IMR-90 (cell line): ENCODE data around the gene ANKRD34C. TPM values are rescaled to one million over a fixed set of nuclear protein-coding genes. Genes with fewer than 3 reads are reported as not detected.

Experiments
- ATAC-seq: fragments of 200-7000 bp; cut with Tn5 transposase; 2 replicates; pipeline ENCODE4 v1.9.1; 2020; ENCODE audit warnings: low read depth, mild to moderate bottlenecking, moderate library complexity
- BruUV-seq: library from RNA; stranded (reverse); fragments of 400-500 nt; replicated peaks from 2 replicates; lab custom pipeline; 2021; lab: Mats Ljungman, UMichigan
- CTCF ChIA-PET: fragments of 300-600 bp; formaldehyde crosslinking; extraction: SDS; loops from one replicate; lab custom pipeline; 2021; ENCODE audit warnings: antibody characterized with exemption; lab: Yijun Ruan, JAX
- POLR2A ChIA-PET: fragments of 300-600 bp; sonication (Branson Sonifier 250); formaldehyde crosslinking; loops from one replicate; lab custom pipeline; 2022; ENCODE audit warnings: antibody characterized with exemption; ENCODE audit not compliant: unreplicated experiment; lab: Charles Lee
- DNase-seq: peaks from one replicate; pipeline ENCODE4 v3.0.0; 2013
- H2AFZ ChIP-seq: replicated peaks from 2 replicates; pipeline ENCODE3; 2013; ENCODE audit warnings: low read length, mild to moderate bottlenecking; ENCODE audit not compliant: poor library complexity
- H2AK5ac ChIP-seq: 2 replicates; pipeline ENCODE4 v1.6.1; 2013; ENCODE audit warnings: low read depth, low read length, inconsistent platforms
- H2AK9ac ChIP-seq: replicated peaks from 2 replicates; pipeline ENCODE3; 2013; ENCODE audit warnings: mild to moderate bottlenecking, low read depth, low read length, moderate library complexity; ENCODE audit not compliant: poor library complexity
- H2BK120ac ChIP-seq: 2 replicates; pipeline ENCODE4 v1.6.1; 2013; ENCODE audit warnings: low read depth, low read length, inconsistent platforms
- H2BK15ac ChIP-seq: 3 replicates; pipeline ENCODE4 v1.6.1; 2013; ENCODE audit warnings: low read depth, low read length, inconsistent platforms
- H2BK20ac ChIP-seq: 2 replicates; pipeline ENCODE4 v1.6.1; 2013; ENCODE audit warnings: low read depth, mild to moderate bottlenecking, inconsistent platforms, low read length, moderate library complexity
- H2BK5ac ChIP-seq: 2 replicates; pipeline ENCODE4 v1.6.1; 2013; ENCODE audit warnings: mild to moderate bottlenecking, low read depth, low read length, inconsistent platforms; ENCODE audit not compliant: poor library complexity, severe bottlenecking
- H3K14ac ChIP-seq: replicated peaks from 2 replicates; pipeline ENCODE4 v1.6.1; 2013; ENCODE audit warnings: low read depth, low read length, inconsistent platforms
- H3K18ac ChIP-seq: 2 replicates; pipeline ENCODE4 v1.6.1; 2013; ENCODE audit warnings: low read depth, low read length, control low read depth
- H3K23ac ChIP-seq: 2 replicates; pipeline ENCODE4 v1.6.1; 2013; ENCODE audit warnings: low read depth, low read length, inconsistent platforms
- H3K27ac ChIP-seq: 2 replicates; pipeline ENCODE4 v1.5.1; 2013; ENCODE audit warnings: mild to moderate bottlenecking, control low read depth, low read length; ENCODE audit not compliant: insufficient read depth
- H3K27me3 ChIP-seq: 2 replicates; pipeline ENCODE4 v1.6.1; 2013; ENCODE audit warnings: low read length; ENCODE audit not compliant: control insufficient read depth, insufficient read depth
- H3K36me3 ChIP-seq: 2 replicates; pipeline ENCODE4 v1.6.1; 2013; ENCODE audit warnings: low read length, mixed read lengths; ENCODE audit not compliant: control insufficient read depth, insufficient read depth
- H3K4ac ChIP-seq: 2 replicates; pipeline ENCODE4 v1.6.1; 2013; ENCODE audit warnings: low read depth, low read length, inconsistent platforms
- H3K4me1 ChIP-seq: 2 replicates; pipeline ENCODE4 v1.6.1; 2013; ENCODE audit warnings: low read length, mixed read lengths; ENCODE audit not compliant: control insufficient read depth, insufficient read depth
- H3K4me2 ChIP-seq: 2 replicates; pipeline ENCODE4 v1.6.1; 2013; ENCODE audit warnings: low read depth, mild to moderate bottlenecking, control low read depth, low read length, moderate library complexity
- H3K4me3 ChIP-seq: 2 replicates; pipeline ENCODE4 v1.5.1; 2013; ENCODE audit warnings: low read depth, mild to moderate bottlenecking, control low read depth, low read length, moderate library complexity; ENCODE audit not compliant: insufficient read depth
- H3K56ac ChIP-seq: 2 replicates; pipeline ENCODE4 v1.6.1; 2013; ENCODE audit warnings: low read length, inconsistent platforms; ENCODE audit not compliant: insufficient read depth; ENCODE audit errors: extremely low read depth
- H3K79me1 ChIP-seq, 2 experiments: 2 replicates each; pipeline ENCODE4 v1.6.1; 2013; ENCODE audit warnings: low read length in 2 of 2, inconsistent platforms in 1 of 2, low read depth in 1 of 2
- H3K9ac ChIP-seq: 2 replicates; pipeline ENCODE4 v1.6.1; 2013; ENCODE audit warnings: low read depth, low read length, control low read depth
- H3K9me1 ChIP-seq: 2 replicates; pipeline ENCODE4 v1.6.1; 2013; ENCODE audit warnings: low read length, inconsistent platforms; ENCODE audit not compliant: insufficient read depth
- H3K9me3 ChIP-seq: 2 replicates; pipeline ENCODE4 v1.6.1; 2013; ENCODE audit warnings: low read length; ENCODE audit not compliant: control insufficient read depth, insufficient read depth
- H4K20me1 ChIP-seq: 2 replicates; pipeline ENCODE4 v1.6.1; 2013; ENCODE audit warnings: low read length, inconsistent platforms; ENCODE audit not compliant: insufficient read depth
- H4K5ac ChIP-seq: 2 replicates; pipeline ENCODE4 v1.6.1; 2013; ENCODE audit warnings: mild to moderate bottlenecking, low read depth, low read length, control low read depth
- H4K8ac ChIP-seq, 2 experiments: 2 replicates each; pipeline ENCODE4 v1.6.1; 2013; ENCODE audit warnings: low read depth in 2 of 2, low read length in 2 of 2, control low read depth in 1 of 2, inconsistent platforms in 1 of 2
- H4K91ac ChIP-seq: 2 replicates; pipeline ENCODE4 v1.6.1; 2013; ENCODE audit warnings: low read depth, low read length, inconsistent platforms; ENCODE audit not compliant: insufficient read depth
- BHLHE40 ChIP-seq: fragments of 150-350 bp; IDR thresholded peaks from 2 replicates; pipeline ENCODE4 v1.6.1; 2016; ENCODE audit warnings: mild to moderate bottlenecking, low read depth, low read length
- CEBPB ChIP-seq: IDR thresholded peaks from 2 replicates; pipeline ENCODE4 v1.6.1; 2012; ENCODE audit warnings: low read depth, low read length, improper control_type of control experiment
- CHD1 ChIP-seq: IDR thresholded peaks from 2 replicates; pipeline ENCODE4 v1.6.1; 2012; ENCODE audit warnings: low read depth, low read length, improper control_type of control experiment
- ELK1 ChIP-seq: fragments of 150-350 bp; IDR thresholded peaks from 2 replicates; pipeline ENCODE4 v1.6.1; 2016; ENCODE audit warnings: low read depth, mild to moderate bottlenecking, low read length, moderate library complexity, borderline replicate concordance
- FOS ChIP-seq: fragments of 150-350 bp; IDR thresholded peaks from 2 replicates; pipeline ENCODE4 v1.6.1; 2016; ENCODE audit warnings: low read depth, low read length
- MAFK ChIP-seq: IDR thresholded peaks from 2 replicates; pipeline ENCODE4 v1.6.1; 2012; ENCODE audit warnings: low read depth, low read length, improper control_type of control experiment
- MAZ ChIP-seq: IDR thresholded peaks from 2 replicates; pipeline ENCODE4 v1.6.1; 2012; ENCODE audit warnings: low read depth, mild to moderate bottlenecking, low read length, improper control_type of control experiment, moderate library complexity, borderline replicate concordance
- MXI1 ChIP-seq: IDR thresholded peaks from 2 replicates; pipeline ENCODE4 v1.6.1; 2012; ENCODE audit warnings: low read depth, mild to moderate bottlenecking, low read length, moderate library complexity, borderline replicate concordance
- NFE2L2 ChIP-seq: fragments of 150-350 bp; IDR thresholded peaks from 2 replicates; pipeline ENCODE4 v1.6.1; 2016; ENCODE audit warnings: low read depth, mild to moderate bottlenecking, low read length
- POLR2A ChIP-seq: IDR thresholded peaks from 2 replicates; pipeline ENCODE4 v1.6.1; 2012; ENCODE audit warnings: mild to moderate bottlenecking, low read depth, low read length
- RAD21 ChIP-seq: IDR thresholded peaks from 2 replicates; pipeline ENCODE4 v1.6.1; 2012; ENCODE audit warnings: low read length, improper control_type of control experiment
- RCOR1 ChIP-seq: IDR thresholded peaks from 2 replicates; pipeline ENCODE4 v1.6.1; 2012; ENCODE audit warnings: mild to moderate bottlenecking, low read length, improper control_type of control experiment; ENCODE audit not compliant: insufficient replicate concordance
- RFX5 ChIP-seq: IDR thresholded peaks from 2 replicates; pipeline ENCODE4 v1.8.0; 2012; ENCODE audit warnings: low read depth, mild to moderate bottlenecking, low read length, moderate library complexity
- SMC3 ChIP-seq: fragments of 150-350 bp; IDR thresholded peaks from 2 replicates; pipeline ENCODE4 v1.6.1; 2016; ENCODE audit warnings: low read depth, mild to moderate bottlenecking, antibody characterized with exemption, low read length, moderate library complexity
- USF2 ChIP-seq: fragments of 150-350 bp; IDR thresholded peaks from 2 replicates; pipeline ENCODE4 v1.6.1; 2017; ENCODE audit warnings: mild to moderate bottlenecking, antibody characterized with exemption, low read length, low read depth
- WGBS, 2 experiments: methylation state at CpG; one replicate each; pipeline versions ENCODE4 v1.1.5 to v1.1.7; 2013; ENCODE audit warnings: missing lambda C conversion rate in 2 of 2; ENCODE audit not compliant: insufficient read length in 1 of 2; ENCODE audit errors: extremely low coverage in 2 of 2; 5-methylcytosine and 5-hydroxymethylcytosine counted together
- dilution Hi-C: fragments of 300-500 bp; cut with HindIII; formaldehyde crosslinking; loops from one replicate; pipeline ENCODE4 v1.14.3; 2018; ENCODE audit warnings: low sequenced_read_pairs; ENCODE audit not compliant: unreplicated experiment
- in situ Hi-C: fragments of 300-500 bp; cut with MboI; formaldehyde crosslinking; loops from 3 replicates; pipeline ENCODE4 v1.14.3; 2019; ENCODE audit warnings: low sequenced_read_pairs, inconsistent platforms, mixed read lengths
- intact Hi-C: fragments of 100-400 bp; cut with micrococcal nuclease; formaldehyde crosslinking; loops from 2 replicates; pipeline ENCODE4 v1.10.0; 2022
- polyA plus RNA-seq, 3 experiments: library from polyadenylated mRNA; depleted of rRNA; stranded (reverse); fragments of >200 nt; gene quantifications; 2 replicates each; pipeline ENCODE4 v1.2.3, GENCODE V29; 2012; ENCODE audit warnings: low replicate concordance in 1 of 3
- total RNA-seq: library from RNA; depleted of rRNA; stranded (reverse); fragments of >200 nt; gene quantifications from 2 replicates; pipeline ENCODE4 v1.2.3, GENCODE V29; 2012
- TF ChIP-seq, protein P1 (sequence below): conservative IDR thresholded peaks from 2 replicates; pipeline ENCODE4 v1.5.1; 2012; ENCODE audit warnings: mild to moderate bottlenecking, low read depth, low read length, improper control_type of control experiment

Gene ANKRD34C
- total and polyA plus RNA-seq, 2 of the 4 experiments (the other 2 are of a cell fraction): not detected

GRCh38 chr15:79233236-79233635, 49.3 kb upstream of the ANKRD34C start:
- Histone ChIP-seq H3K27ac (no peak overlapping the region), H2BK20ac (no peak overlapping the region), H2AFZ (no peak overlapping the region), H3K9ac (no peak overlapping the region), H3K9me3 (no peaks in the 10 kb centered on the region), H2AK5ac (no peak overlapping the region), H4K5ac (no peak overlapping the region), H3K4ac (no peak overlapping the region), H3K23ac (no peak overlapping the region), H4K8ac (no peak overlapping the region), H3K56ac (no peak overlapping the region), H2AK9ac (no peak overlapping the region), H2BK15ac (no peak overlapping the region), H3K18ac (no peak overlapping the region), H3K14ac (no peak overlapping the region), H3K4me1 (no peaks in the 10 kb centered on the region), H3K36me3 (no peaks in the 10 kb centered on the region), H4K91ac (no peak overlapping the region), H2BK120ac (no peak overlapping the region), H3K27me3 (peaks cover 1% of the 10 kb centered on the region; the same call in 1 of the 2 replicates), H3K79me1 (no peaks in the 10 kb centered on the region), H3K4me3 (no peak overlapping the region), H3K4me2 (no peak overlapping the region), H4K20me1 (no peaks in the 10 kb centered on the region), H3K9me1 (no peaks in the 10 kb centered on the region), H2BK5ac (no peak overlapping the region)
- DNase-seq: no peak
- dilution Hi-C loops (no loop called here), intact Hi-C loops (no loop called here), in situ Hi-C loops (no loop called here)
- BruUV-seq: no TSS peak
- TF ChIP-seq ELK1 (no peak), MAZ (no peak), FOS (no peak), POLR2A (no peak), RCOR1 (no peak), NFE2L2 (no peak), MXI1 (no peak), BHLHE40 (no peak), RFX5 (no peak), SMC3 (no peak), USF2 (no peak), RAD21 (no peak), CEBPB (no peak), CHD1 (no peak), MAFK (no peak)
- TF ChIP-seq, protein P1, sequence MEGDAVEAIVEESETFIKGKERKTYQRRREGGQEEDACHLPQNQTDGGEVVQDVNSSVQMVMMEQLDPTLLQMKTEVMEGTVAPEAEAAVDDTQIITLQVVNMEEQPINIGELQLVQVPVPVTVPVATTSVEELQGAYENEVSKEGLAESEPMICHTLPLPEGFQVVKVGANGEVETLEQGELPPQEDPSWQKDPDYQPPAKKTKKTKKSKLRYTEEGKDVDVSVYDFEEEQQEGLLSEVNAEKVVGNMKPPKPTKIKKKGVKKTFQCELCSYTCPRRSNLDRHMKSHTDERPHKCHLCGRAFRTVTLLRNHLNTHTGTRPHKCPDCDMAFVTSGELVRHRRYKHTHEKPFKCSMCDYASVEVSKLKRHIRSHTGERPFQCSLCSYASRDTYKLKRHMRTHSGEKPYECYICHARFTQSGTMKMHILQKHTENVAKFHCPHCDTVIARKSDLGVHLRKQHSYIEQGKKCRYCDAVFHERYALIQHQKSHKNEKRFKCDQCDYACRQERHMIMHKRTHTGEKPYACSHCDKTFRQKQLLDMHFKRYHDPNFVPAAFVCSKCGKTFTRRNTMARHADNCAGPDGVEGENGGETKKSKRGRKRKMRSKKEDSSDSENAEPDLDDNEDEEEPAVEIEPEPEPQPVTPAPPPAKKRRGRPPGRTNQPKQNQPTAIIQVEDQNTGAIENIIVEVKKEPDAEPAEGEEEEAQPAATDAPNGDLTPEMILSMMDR: no peak
- ChIA-PET POLR2A (no interaction called here), CTCF (no interaction called here)
- ATAC-seq: no peak
- no CpG with 5 or more reads among the region's 6 CpGs for WGBS, 2 experiments
